ENCODE measurements around the gene BTF3.
"Not testable (repeated sequence)": the region's sequence is repeated elsewhere in the genome, so short reads cannot be mapped to it uniquely, and the experiment has no call there.

BTF3 gene

GRCh38 chr5:73498057-73498992 is at the start of gene BTF3:
TSS of gene BTF3 (plus strand) at chr5:73498442. CDS start at chr5:73498668, 226 bp downstream.
- peak; percentile 98 for DNase-seq

GRCh38 chr5:73448463-73449136 is 49.6 kb upstream of the BTF3 start, which contains the start of gene FOXD1:
TSS of gene FOXD1 (minus strand) at chr5:73448777. CDS start at chr5:73448362, 415 bp downstream.
- peak; percentile 96 for DNase-seq

DNA sequence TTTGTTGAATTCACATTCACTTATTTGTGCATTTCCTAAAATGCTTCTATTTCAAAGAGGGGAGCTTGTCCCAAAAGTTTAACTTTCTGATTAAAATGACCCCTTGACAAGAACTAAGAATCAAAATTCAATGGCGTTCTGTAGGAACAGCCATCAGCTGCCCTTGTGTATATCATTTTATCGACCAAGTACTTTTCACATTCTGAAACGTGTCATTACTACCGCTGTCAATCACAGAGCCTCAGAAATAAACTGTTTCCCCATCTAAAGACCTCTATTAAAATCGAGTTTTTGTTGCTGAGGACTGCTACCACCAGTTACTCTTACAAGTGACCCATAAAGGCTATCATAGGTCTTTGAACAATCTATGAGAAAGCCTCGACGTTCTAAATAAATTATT is 48.1 kb upstream of the BTF3 start:
- DNase-seq: no peak

- no peak for DNase-seq
Measured at GRCh38 chr5:73450672-73451223, 47.5 kb upstream of the BTF3 start.

DNA sequence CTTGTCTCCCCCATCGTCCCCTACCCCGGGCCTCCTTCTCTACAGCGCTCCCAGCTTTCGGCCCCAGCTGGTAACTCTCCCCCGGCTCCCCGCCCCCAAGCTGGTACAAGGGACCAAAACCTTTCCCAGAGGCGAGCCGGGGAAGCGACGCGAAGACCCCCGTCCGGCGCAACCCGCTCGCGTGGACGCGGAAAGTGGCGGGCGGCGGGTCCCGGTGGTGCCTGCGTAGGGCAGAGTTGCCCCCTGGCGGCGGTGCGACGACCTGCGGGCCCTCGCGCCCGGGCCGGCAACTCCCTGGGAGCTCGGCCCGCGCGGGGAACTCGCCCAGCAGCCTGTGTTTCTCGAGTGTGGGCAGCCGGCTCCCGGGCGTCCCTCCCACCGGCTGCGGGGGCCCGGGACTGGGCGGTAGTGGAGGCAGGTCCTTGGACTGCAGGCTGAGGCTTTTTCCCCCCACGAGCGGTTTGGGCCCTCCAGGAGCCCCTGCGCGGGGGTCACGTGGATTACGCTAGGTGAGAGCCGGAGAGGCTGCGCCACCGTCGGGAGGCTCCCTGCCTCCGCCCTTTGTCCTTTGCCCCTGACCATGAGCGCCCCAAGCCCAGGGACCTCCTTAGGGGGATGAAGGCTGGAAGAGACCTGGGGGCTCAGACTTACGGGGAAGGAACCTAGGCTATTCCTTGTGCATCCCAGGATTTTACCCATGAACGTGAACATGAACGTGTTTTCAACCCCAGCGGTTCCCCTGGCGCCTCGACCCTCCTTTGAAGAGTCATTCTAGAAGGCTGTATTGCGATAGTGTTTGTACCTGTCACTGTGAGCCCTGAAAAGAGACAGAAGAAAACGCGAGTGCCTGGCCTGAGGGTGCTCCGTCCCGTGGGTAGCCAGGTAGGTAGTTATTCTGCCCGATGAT is 46.8 kb upstream of the BTF3 start:
- peak; percentile 34 for DNase-seq

GRCh38 chr5:73452215-73452614 is 46.0 kb upstream of the BTF3 start:
- DNase-seq: no peak

DNA sequence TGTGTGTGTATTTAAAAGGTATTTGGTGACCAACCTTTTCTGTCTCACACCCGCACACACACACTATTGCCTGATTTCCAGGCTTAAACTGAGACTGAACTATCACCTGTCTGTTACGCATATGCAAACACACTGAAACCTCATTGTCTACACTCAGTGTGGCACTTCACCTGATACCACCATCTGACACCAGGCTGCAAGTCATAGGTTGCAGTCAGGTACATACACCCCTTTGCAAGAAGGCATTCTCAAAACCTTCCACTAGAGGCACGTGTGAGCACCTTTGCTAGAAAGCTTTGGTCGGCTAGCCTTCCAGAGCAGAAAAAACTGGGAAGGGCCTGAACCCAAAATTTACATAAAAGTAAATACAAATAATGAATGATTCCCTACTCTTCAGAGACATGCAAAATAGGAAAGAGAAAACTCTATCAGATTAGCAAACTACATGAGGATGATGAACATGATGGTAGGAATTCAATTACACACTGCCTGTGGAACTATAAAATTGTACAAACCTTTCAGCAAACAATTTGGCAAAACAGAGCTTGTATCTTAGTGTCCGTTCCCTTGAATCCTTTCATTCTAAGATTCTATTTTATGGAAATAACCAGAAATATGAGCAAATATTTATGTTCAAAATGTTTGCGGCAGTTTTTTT is 43.7 kb upstream of the BTF3 start:
- peak; percentile 59 for DNase-seq

DNA sequence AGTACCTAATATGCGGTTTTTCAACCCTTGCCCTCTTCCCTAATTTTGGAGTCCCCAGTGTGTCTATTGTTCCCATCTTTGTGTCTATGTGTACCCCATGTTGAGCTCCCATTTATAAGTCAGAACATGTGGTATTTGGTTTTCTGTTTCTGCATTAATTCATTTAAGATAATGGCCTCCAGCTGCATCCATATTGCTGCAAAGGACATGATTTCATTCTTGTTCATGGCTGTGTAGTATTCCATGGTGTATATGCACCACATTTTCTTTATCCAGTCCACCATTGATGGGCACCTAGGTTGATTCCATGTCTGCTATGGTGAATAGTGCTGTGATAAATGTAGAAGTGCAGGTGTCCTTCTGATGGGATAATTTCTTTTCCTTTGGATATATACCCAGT is 41.8 kb upstream of the BTF3 start:
- DNase-seq: not testable (repeated sequence)

GRCh38 chr5:73459366-73459765 is 38.9 kb upstream of the BTF3 start:
- no peak for DNase-seq

DNA sequence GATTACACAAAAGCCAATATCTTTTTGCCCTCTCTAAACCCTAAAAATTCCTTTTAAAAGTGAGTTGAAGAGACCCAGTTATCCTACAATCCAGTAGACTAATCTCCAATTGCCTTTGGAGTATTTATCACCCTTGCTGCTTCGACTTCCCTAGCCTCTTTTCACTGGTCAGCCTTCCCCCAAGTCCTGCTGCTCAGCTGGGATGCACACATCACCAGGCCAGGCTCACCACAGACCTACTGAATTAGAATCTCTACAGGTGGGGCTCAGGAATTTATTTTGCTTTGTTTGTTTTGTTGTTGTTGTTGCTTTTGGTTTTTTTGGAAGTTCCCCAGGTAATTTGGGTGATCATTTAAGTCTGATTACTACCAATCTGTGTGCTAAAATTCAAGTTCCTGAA is 38.1 kb upstream of the BTF3 start:
- no peak for DNase-seq

DNA sequence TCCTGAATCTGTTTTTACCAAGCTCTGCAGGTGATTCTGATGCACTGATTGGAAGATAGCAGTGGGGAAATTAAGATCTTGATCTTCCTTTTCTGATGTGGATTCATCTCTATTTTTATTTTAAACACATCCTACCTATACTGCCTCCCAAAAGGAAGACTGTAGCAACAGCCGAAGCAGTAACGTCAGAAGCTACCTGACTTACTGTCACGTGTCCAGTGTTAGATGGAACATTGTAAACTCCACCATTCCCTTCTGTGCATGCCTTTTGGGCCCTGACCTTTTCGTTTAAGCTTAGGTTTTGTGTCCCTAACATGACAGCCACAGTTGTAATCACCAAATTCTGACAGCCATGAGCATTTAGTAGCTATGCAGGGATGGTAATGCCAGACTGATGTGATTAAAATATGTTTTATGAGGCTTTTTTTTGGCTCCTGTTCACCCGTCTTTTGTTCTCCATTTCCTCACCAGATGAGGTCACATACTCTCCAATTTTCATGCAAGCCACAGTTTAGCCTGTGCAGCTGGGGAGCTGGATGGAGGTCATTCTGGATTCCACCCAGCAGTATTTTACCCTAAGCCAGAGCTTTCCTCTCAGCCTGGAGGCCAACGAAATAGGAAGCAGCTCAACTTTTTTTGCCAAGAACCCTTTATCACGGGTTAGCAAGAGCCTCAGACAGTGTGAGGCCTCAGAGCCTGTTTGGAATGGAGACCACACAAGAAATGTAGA is 34.1 kb upstream of the BTF3 start:
- DNase-seq: no peak

GRCh38 chr5:73468638-73469037 is 29.6 kb upstream of the BTF3 start:
- not testable (repeated sequence) for DNase-seq

DNA sequence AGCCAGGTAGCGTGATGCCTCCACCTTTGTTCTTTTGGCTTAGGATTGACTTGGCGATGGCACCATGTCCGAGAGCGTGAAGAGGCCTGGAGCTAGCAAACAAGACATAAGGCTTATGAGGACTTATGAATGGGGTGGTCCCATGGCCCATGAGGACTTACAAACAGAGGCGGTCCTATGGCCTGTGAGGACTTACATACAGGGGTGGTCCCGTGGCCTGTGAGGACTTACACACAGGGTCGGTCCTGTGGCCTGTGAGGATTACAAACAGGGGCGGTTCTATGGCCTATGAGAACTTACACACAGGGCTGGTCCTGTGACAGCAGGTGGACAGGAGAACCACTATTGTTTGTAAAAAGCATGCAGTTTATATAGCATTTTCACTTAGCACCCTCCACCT is 28.4 kb upstream of the BTF3 start:
- DNase-seq: no peak

GRCh38 chr5:73471654-73472053 is 26.6 kb upstream of the BTF3 start:
- no peak for DNase-seq

DNA sequence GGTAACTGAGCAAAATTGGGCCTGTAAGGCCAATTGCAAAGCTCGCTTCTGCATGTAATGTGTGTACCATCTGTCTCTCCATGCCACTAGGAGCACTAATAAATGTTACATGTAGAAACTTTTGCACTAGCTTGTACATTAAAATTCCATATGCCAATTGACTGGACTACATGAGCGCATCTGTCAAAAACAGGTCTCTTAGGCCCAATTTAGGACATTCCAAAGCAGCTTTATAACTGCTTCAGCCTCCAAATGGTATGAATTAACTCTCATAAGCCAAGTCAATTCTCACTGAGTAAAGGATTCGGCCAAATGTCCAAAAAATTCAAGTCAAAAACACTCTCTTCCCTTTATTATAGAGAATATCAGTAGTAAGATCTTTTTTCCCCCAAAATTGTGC is 26.1 kb upstream of the BTF3 start:
- DNase-seq: no peak

DNA sequence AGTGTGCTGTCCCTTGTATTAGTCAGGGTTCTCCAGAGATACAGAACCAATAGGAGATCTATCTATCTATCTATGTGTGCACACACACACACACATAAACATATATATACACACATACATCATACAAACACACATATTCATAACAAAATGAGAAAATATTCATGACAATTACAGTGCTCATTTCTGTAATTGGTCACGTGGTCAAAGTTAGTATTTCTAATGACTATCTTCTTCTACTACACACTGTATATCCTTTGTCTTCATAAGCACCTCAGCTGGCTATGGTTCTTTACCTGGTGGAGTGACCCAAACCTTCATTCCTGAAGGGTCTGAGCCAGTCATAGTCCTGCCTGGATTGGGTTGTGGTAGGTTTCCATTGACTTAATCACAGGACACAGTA is 17.7 kb upstream of the BTF3 start:
- no peak for DNase-seq

GRCh38 chr5:73482383-73483136 is 15.7 kb upstream of the BTF3 start:
- peak; percentile 19 for DNase-seq

DNA sequence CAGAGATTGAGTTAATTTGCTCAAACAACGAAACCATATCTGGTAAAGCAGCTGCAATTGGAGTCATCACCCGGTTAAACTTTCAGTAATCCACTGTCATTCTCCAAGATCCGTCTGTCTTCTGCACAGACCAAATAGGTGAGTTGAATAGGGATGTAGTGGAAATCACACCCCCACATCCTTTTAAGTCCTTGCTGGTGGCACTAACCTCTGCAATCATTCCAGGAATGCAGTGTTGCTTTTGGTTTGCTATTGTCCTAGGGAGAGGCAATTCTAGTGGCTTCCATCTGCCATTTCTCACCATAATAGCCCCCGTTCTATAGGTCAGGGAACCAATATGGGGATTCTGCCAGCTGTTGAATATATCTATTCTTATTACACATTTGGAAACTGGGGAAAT is 14.6 kb upstream of the BTF3 start:
- no peak for DNase-seq

DNA sequence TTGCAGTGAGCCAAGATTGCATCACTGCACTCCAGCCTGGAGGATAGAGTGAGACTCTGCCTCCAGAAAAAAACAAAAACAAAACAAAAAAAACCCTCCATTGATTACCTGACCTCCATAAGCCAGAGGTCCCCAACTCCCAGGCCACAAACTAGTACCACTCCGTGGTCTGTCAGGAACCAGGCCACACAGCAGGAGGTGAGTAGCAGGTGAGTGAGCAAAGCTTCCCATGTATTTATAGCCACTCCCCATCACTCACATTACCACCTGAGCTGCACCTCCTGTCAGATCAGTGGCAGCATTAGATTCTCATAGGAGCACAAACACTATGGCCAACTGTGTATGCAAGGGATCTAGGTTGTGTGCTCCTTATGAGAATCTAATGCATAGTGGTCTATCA is 13.7 kb upstream of the BTF3 start:
- DNase-seq: no peak

GRCh38 chr5:73485715-73486114 is 12.5 kb upstream of the BTF3 start:
- no peak for DNase-seq
